ENCODE results near the gene UQCC5. TPM values are rescaled to one million over a fixed set of nuclear protein-coding genes. Genes with fewer than 3 reads are reported as not detected.

Gene UQCC5
- total RNA-seq, 1 donor from 2014 or later, result 2.4 TPM

GRCh38 chr3:52513281-52513680, 23.1 kb upstream of the UQCC5 start:
- DNase-seq (ENCODE audit: low read depth), result no peak
- no peak for TF ChIP-seq CTCF (conservative IDR thresholded peaks at IDR 0.05; ENCODE audit: low read depth, low read length)
- H3K4me3 ChIP-seq (ENCODE audit: low read depth, low read length), result no peak overlapping the region

- no peak for DNase-seq (ENCODE audit: low read depth)
- TF ChIP-seq CTCF (conservative IDR thresholded peaks at IDR 0.05; ENCODE audit: low read depth, low read length), result no peak
- H3K4me3 ChIP-seq (ENCODE audit: low read depth, low read length), result no peak overlapping the region
Observed at GRCh38 chr3:52514576-52514975, 21.8 kb upstream of the UQCC5 start.

- DNase-seq (ENCODE audit: low read depth), result no peak
- H3K4me3 ChIP-seq (ENCODE audit: low read depth, low read length), result no peak overlapping the region
- TF ChIP-seq CTCF (conservative IDR thresholded peaks at IDR 0.05; ENCODE audit: low read depth, low read length), result no peak
Observed at GRCh38 chr3:52515192-52515591, 21.2 kb upstream of the UQCC5 start.

- H3K4me3 ChIP-seq (ENCODE audit: low read depth, low read length), result no peak overlapping the region
- DNase-seq (ENCODE audit: low read depth), result no peak
- TF ChIP-seq CTCF (conservative IDR thresholded peaks at IDR 0.05; ENCODE audit: low read depth, low read length), result no peak
Observed at GRCh38 chr3:52516509-52517195, 19.8 kb upstream of the UQCC5 start.

GRCh38 chr3:52517796-52518722, 18.3 kb upstream of the UQCC5 start:
- no peak overlapping the region for H3K4me3 ChIP-seq (ENCODE audit: low read depth, low read length)
- DNase-seq (ENCODE audit: low read depth), result no peak
- TF ChIP-seq CTCF (conservative IDR thresholded peaks at IDR 0.05; ENCODE audit: low read depth, low read length), result no peak

GRCh38 chr3:52518723-52519444, 17.5 kb upstream of the UQCC5 start:
- no peak overlapping the region for H3K4me3 ChIP-seq (ENCODE audit: low read depth, low read length)
- TF ChIP-seq CTCF (conservative IDR thresholded peaks at IDR 0.05; ENCODE audit: low read depth, low read length), result no peak
- DNase-seq (ENCODE audit: low read depth), result no peak
